Activated CD4-positive, alpha-beta T cell treated with anti-CD3 and anti-CD28 coated beads, Interleukin-2, amount 50 U/mL, for 16 hours (primary cell): Measurements from ENCODE around the gene OR5H15.
"Not testable (repeated sequence)": the region's sequence is repeated elsewhere in the genome, so short reads cannot be mapped to it uniquely, and the experiment has no call there.

Experiments used
- DNase-seq: peaks from one replicate; pipeline ENCODE4 v3.0.0-alpha.2; 2020

The OR5H15 gene

GRCh38 chr3:98166396-98166795, at the start of gene OR5H15:
OR5H15 (plus strand) TSS chr3:98166696; CDS start chr3:98168700, 2,004 bp downstream.
- DNase-seq = no peak

DNA sequence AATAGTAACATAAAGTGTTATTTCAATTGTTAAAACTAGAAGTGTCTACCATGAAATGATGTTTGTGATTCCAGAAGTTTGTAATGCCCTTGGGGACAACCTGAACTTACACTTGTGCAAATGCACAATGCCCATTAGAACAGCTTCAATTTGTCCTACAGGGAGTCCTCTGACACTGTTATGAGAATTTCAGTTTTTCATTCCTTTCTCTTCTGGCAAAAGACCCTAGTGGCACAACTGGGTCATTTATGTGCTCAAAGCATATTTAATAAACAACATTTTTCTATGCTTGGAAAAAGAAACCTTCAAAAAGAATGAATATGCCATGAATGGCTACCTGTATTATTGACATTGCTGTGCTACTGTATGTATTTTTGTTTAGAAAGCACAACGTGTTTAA, 36.1 kb upstream of the OR5H15 start, which contains the start of gene OR5H1:
Gene OR5H1 (plus strand): TSS at position 301 of the 400 bp plus-strand sequence. CDS start 1,977 bp downstream, outside the sequence.
- DNase-seq = no peak

DNA sequence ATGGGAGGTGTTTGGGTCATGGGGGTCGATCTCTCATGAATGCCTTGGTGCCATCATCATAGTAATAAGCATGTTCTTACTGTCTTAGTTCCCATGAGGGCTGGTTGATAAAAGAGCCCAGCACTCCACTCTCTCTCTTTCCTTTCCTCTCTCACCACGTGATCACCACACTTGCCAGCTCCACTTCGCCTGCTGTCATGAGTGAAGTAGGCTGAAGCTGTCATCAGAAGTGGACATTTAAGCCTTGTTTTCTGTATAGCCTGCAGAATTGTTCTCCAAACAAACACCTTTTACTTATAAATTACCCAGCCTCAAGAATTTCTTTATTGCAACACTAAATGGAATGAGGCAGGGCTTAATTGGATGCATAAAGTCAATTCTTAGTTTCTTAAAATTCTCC, 29.9 kb upstream of the OR5H15 start:
- DNase-seq = no peak

DNA sequence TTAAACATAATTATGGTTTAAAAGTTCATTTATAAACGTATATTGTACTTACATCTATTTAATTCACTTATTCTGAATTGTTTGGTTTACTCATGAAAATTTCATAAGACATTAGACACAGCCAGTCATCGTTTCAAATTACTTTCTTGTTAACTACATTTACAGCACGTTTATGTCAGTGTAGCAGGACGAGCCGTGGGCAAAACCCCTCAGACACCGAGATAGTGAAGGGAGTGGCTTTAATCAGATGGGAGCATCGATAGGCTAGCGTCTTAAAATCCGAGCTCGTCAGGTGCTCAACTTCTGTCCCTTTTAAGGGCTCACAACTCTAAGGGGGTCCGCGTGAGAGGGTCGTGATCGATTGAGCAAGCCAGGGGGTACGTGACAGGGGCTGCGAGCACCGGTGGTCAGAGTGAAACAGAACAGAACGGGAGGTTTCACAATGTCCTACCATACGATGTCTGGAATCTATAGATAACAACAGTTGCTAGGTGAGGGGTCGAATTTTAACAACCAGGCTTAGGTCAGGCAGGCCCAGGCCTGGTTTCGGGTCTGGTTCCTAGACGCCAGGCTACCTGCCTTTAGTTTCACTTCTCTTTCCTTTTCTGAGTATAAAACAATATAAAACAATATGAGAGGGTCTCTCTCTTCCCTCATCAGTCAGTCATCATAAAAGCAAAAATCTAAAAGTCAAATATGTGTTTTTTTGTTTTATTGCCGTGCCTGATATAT, 28.5 kb upstream of the OR5H15 start:
- DNase-seq = not testable (repeated sequence)

GRCh38 chr3:98140531-98140930, 26.0 kb upstream of the OR5H15 start:
- DNase-seq = no peak

DNA sequence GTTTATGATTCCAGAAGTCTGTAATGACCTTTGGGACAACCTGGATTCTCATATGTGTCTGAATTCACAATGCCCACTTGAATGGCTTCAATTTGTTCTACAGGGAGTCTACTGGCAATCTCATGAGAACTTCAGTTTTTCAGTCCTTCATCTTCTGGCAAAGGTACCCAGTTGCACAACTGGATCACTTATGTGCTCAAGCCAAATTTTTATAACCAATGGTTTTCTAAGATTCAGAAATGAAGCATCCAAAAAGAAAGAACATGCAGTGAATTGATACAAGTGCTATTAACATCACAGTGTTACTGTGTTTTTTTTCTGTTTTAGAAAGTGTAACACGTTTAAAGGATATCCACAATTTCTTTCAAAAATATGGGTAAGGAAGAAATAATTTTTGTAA, 19.3 kb upstream of the OR5H15 start, which contains the start of gene OR5H14:
Gene OR5H14 (plus strand): TSS at position 301 of the 400 bp plus-strand sequence. CDS start 1,907 bp downstream, outside the sequence.
- DNase-seq = no peak

- no peak for DNase-seq
These were observed 17.7 kb upstream of the OR5H15 start for GRCh38 chr3:98148751-98149150.

DNA sequence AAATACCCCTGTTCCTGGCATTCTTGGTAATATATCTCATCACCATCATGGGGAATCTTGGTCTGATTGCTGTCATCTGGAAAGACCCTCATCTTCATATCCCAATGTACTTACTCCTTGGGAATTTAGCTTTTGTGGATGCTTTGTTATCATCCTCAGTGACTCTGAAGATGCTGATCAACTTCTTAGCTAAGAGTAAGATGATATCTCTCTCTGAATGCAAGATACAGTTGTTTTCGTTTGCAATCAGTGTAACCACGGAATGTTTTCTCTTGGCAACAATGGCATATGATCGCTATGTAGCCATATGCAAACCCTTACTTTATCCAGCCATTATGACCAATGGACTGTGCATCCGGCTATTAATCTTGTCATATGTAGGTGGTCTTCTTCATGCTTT, 17.0 kb upstream of the OR5H15 start:
- not testable (repeated sequence) for DNase-seq

DNA sequence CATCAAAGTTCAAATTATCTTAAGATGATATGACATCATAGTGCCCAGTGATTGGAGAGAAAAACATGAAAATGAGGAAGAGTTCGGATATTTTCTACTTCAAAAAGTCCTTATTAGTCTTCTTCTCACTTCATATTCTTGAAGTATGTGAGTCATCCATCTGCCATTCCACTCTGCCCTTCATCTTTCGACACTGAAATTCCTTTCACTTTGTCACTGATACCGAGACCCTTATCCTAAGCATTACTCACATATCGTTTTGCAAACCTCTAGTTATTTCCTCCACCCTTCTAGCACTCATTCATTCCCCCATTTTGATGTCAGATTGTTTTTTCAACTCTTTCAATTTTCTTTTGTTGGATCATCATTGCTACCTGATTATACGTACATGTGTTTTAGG, 15.3 kb upstream of the OR5H15 start:
- no peak for DNase-seq

GRCh38 chr3:98171071-98171470, 4.6 kb downstream of the OR5H15 start:
- DNase-seq = no peak

DNA sequence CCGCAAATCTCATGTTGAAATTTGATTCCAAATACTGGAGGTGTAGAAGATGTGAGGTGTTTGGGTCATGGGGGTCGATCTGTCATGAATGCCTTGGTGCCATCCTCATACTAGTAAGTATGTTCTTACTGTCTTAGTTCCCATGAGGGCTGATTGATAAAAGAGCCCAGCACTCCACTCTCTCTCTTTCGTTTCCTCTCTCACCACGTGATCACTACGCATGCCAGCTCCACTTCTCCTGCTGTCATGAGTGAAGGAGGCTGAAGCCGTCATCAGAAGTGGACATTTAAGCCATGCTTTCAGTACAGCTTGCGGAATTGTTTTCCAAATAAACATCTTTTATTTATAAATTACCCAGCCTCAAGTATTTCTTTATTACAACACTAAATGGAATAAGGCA, 6.1 kb downstream of the OR5H15 start:
- no peak for DNase-seq

GRCh38 chr3:98180319-98180890, 13.9 kb downstream of the OR5H15 start:
- no peak for DNase-seq

DNA sequence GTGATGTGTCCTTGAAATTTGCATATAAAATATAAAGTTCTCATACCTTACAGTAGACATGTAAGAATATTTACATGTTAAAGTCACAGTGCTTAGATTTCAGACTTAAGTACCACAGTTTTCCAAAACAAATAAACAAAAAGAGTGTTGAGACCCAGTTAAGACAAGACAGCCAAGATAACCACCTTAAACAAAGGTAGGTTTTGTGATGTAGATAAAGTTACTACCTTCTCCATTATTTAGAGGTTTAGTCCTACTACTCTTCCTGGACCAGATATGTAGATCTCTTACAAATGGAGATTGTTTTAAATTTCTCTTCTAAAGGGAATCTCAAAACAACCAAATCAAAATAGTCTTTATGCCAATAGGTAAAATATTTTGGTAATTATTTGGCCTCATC, 15.7 kb downstream of the OR5H15 start:
- no peak for DNase-seq

GRCh38 chr3:98185180-98185579, 18.7 kb downstream of the OR5H15 start:
- DNase-seq = no peak

DNA sequence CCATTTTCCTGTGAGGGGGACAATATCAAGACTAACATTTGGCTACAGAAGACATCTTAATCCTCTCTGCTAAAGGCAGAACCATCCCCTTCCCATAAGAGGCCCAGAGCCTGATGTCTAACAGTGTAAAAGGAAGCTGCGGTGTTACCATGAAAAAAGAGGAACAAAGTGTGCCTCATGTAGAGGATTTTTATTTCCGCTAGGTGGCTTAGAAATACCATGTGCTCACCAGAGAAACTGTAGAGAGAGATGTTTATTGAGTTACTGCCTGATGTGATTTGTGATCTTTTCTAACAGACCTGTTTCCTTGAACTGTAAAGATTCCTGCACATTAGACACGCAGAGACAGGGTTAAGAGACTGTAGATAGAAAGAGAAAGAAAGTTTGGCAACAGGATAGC, 22.0 kb downstream of the OR5H15 start:
- peak; percentile 42 for DNase-seq

GRCh38 chr3:98190911-98191310, 24.4 kb downstream of the OR5H15 start:
- not testable (repeated sequence) for DNase-seq

- not testable (repeated sequence) for DNase-seq
These were observed 29.8 kb downstream of the OR5H15 start for GRCh38 chr3:98196293-98196692.

GRCh38 chr3:98199020-98199419, 32.5 kb downstream of the OR5H15 start:
- no peak for DNase-seq

GRCh38 chr3:98209244-98209643, 42.7 kb downstream of the OR5H15 start:
- no peak for DNase-seq

GRCh38 chr3:98213276-98213675, 46.8 kb downstream of the OR5H15 start:
- no peak for DNase-seq

GRCh38 chr3:98215051-98215450, 48.6 kb downstream of the OR5H15 start:
- no peak for DNase-seq
